GM23248 (cell line): ENCODE measurements around the gene PMPCB. TPM values are rescaled to one million over a fixed set of nuclear protein-coding genes. Genes with fewer than 3 reads are reported as not detected.

Experiments
- DNase-seq: peaks from one replicate; pipeline ENCODE4 v3.0.0-alpha.2; 2015
- H2AFZ ChIP-seq: fragments of 200-600 bp; sonication (generic); 2 replicates; pipeline ENCODE4 v1.6.1; 2016; ENCODE audit warnings: antibody characterized with exemption
- H3F3A ChIP-seq: fragments of 200-600 bp; sonication (generic); 2 replicates; pipeline ENCODE4 v1.6.1; 2016; ENCODE audit warnings: mild to moderate bottlenecking, antibody characterized with exemption, mixed run types; ENCODE audit not compliant: insufficient read depth
- H3K27ac ChIP-seq: fragments of 200-600 bp; sonication (generic); 2 replicates; pipeline ENCODE4 v1.5.1; 2016; ENCODE audit warnings: mild to moderate bottlenecking
- H3K27me3 ChIP-seq: fragments of 200-600 bp; sonication (generic); replicated peaks from 2 replicates; pipeline ENCODE4 v1.6.1; 2016; ENCODE audit warnings: mild to moderate bottlenecking; ENCODE audit not compliant: insufficient read depth
- H3K36me3 ChIP-seq: fragments of 200-600 bp; sonication (generic); 2 replicates; pipeline ENCODE4 v1.6.1; 2016; ENCODE audit warnings: low read depth, mild to moderate bottlenecking
- H3K4me1 ChIP-seq: fragments of 200-600 bp; sonication (generic); 2 replicates; pipeline ENCODE4 v1.6.1; 2016; ENCODE audit warnings: mild to moderate bottlenecking; ENCODE audit not compliant: insufficient read depth
- H3K4me2 ChIP-seq: fragments of 200-600 bp; sonication (generic); one replicate; pipeline ENCODE4 v1.6.1; 2016; ENCODE audit warnings: mild to moderate bottlenecking; ENCODE audit not compliant: unreplicated experiment
- H3K4me3 ChIP-seq: fragments of 200-600 bp; sonication (generic); 2 replicates; pipeline ENCODE4 v1.5.1; 2016; ENCODE audit warnings: mild to moderate bottlenecking
- H3K79me2 ChIP-seq: fragments of 200-600 bp; sonication (generic); 2 replicates; pipeline ENCODE4 v1.6.1; 2016; ENCODE audit warnings: mild to moderate bottlenecking; ENCODE audit not compliant: insufficient read depth
- H3K9ac ChIP-seq: fragments of 200-600 bp; sonication (generic); 2 replicates; pipeline ENCODE4 v1.6.1; 2016; ENCODE audit warnings: mild to moderate bottlenecking
- H3K9me2 ChIP-seq: fragments of 200-600 bp; sonication (generic); 2 replicates; pipeline ENCODE4 v1.6.1; 2016; ENCODE audit warnings: mixed run types, mild to moderate bottlenecking, moderate library complexity; ENCODE audit not compliant: insufficient read depth
- H3K9me3 ChIP-seq: fragments of 200-600 bp; sonication (generic); one replicate; pipeline ENCODE4 v1.6.1; 2017; ENCODE audit warnings: low read depth
- H4K20me1 ChIP-seq: fragments of 200-600 bp; sonication (generic); 2 replicates; pipeline ENCODE4 v1.6.0; 2016; ENCODE audit not compliant: insufficient read depth
- EZH2 ChIP-seq: fragments of 200-600 bp; sonication (generic); IDR thresholded peaks from 2 replicates; pipeline ENCODE4 v1.6.1; 2018; ENCODE audit warnings: antibody characterized with exemption, mild to moderate bottlenecking; ENCODE audit not compliant: insufficient read depth, poor library complexity, severe bottlenecking
- EZH2phosphoT487 ChIP-seq: fragments of 200-600 bp; sonication (generic); IDR thresholded peaks from 2 replicates; pipeline ENCODE4 v1.6.1; 2018; ENCODE audit warnings: antibody characterized with exemption, moderate library complexity, mild to moderate bottlenecking, low read depth; ENCODE audit not compliant: insufficient read depth
- WGBS, 2 experiments: methylation state at CpG; one replicate each; pipeline ENCODE4 v1.1.6; 2015 to 2017; ENCODE audit warnings: low lambda C conversion rate in 2 of 2, low coverage in 1 of 2; ENCODE audit errors: missing lambda C conversion rate in 2 of 2; 5-methylcytosine and 5-hydroxymethylcytosine counted together
- in situ Hi-C: fragments of 300-500 bp; cut with MboI; formaldehyde crosslinking; loops from 2 replicates; pipeline ENCODE4 v1.15.0; 2020
- polyA plus RNA-seq: library from polyadenylated mRNA; unstranded; fragments of >200 nt; fragmentation: Nextera tagmentation; extraction: Ambion mirVana; gene quantifications from 2 replicates; pipeline ENCODE4 v1.2.1, GENCODE V29; 2016
- total RNA-seq: library from RNA; depleted of rRNA; stranded (reverse); fragments of >200 nt; shearing (Covaris generic); gene quantifications from 2 replicates; pipeline ENCODE4 v1.2.3, GENCODE V29; 2014

Gene PMPCB
- total and polyA plus RNA-seq, 2 experiments from 2014 or later: 56.9 to 61.7 TPM

DNA sequence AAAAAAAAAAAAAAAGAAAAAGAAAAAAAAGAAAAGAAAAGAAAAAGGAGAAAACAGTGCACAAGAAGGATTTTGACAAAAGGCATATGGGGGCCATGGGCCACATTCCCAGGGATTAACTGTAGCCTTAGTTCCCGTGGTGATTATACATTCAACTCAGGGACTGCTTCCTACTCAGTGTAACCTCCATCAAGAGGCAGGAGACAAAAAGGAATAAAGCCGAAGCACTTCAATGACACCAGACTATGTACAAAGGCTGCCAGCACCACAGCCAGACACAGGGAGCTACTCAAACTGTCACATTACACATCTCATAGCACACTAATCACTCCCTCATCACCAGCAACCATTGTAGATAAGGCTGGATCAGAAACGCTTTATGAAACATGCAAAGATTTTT is 5.1 kb upstream of the PMPCB start:
- in situ Hi-C loops: no loop called here
- 0 out of 2 replicates have a peak, but pooled peaks cover 5% of the 10 kb centered on the region for H3K4me1 ChIP-seq
- no peaks in the 10 kb centered on the region for H4K20me1 ChIP-seq
- H3K9me3 ChIP-seq: no peaks in the 10 kb centered on the region
- H3K36me3 ChIP-seq: no peaks in the 10 kb centered on the region
- TF ChIP-seq EZH2 (no peak), EZH2phosphoT487 (no peak)
- no peak for DNase-seq
- H3F3A ChIP-seq: no peaks in the 10 kb centered on the region
- no peak overlapping the region for H3K27ac ChIP-seq
- no peaks in the 10 kb centered on the region for H3K27me3 ChIP-seq
- H3K4me2 ChIP-seq: no peak overlapping the region
- H3K79me2 ChIP-seq: no peaks in the 10 kb centered on the region
- H3K9ac ChIP-seq: no peak overlapping the region
- WGBS, 2 experiments: 3 to 5% methylated on average over 3 of the region's 3 CpGs
- no peaks in the 10 kb centered on the region for H3K9me2 ChIP-seq
- H2AFZ ChIP-seq: no peak overlapping the region
- no peak overlapping the region for H3K4me3 ChIP-seq

- Histone ChIP-seq H3K4me1 (peaks cover 11% of the 10 kb centered on the region), H3K4me2 (no peak overlapping the region), H3F3A (peaks cover 9% of the 10 kb centered on the region), H4K20me1 (no peaks in the 10 kb centered on the region), H3K9me2 (no peaks in the 10 kb centered on the region), H3K36me3 (no peaks in the 10 kb centered on the region), H2AFZ (no peak overlapping the region), H3K27me3 (no peaks in the 10 kb centered on the region), H3K4me3 (no peak overlapping the region), H3K9ac (no peak overlapping the region), H3K79me2 (peaks cover 11% of the 10 kb centered on the region), H3K9me3 (no peaks in the 10 kb centered on the region), H3K27ac (no peak overlapping the region)
- in situ Hi-C loops: no loop called here
- TF ChIP-seq EZH2phosphoT487 (no peak), EZH2 (no peak)
- no peak for DNase-seq
- WGBS, 2 experiments: 95% methylated on average over 1 of the region's 1 CpG
Measured at GRCh38 chr7:103293526-103293925, 3.7 kb upstream of the PMPCB start.

GRCh38 chr7:103297837-103298179 is 573 bp downstream of the PMPCB start:
- H3K9ac ChIP-seq: peak overlapping the region; percentile 96
- peaks cover 19% of the 10 kb centered on the region for H3K36me3 ChIP-seq
- H3K9me2 ChIP-seq: no peaks in the 10 kb centered on the region
- 1% methylated on average over 7 of the region's 7 CpGs for WGBS, 2 experiments
- peak overlapping the region; percentile 94 for H2AFZ ChIP-seq
- H3F3A ChIP-seq: peaks cover 16% of the 10 kb centered on the region
- peaks cover 19% of the 10 kb centered on the region for H3K4me1 ChIP-seq
- H3K9me3 ChIP-seq: no peaks in the 10 kb centered on the region
- peak overlapping the region; percentile 99 for H3K4me2 ChIP-seq
- H3K79me2 ChIP-seq: peaks cover 41% of the 10 kb centered on the region
- no peak for DNase-seq
- no peaks in the 10 kb centered on the region for H3K27me3 ChIP-seq
- TF ChIP-seq EZH2phosphoT487: no peak
- TF ChIP-seq EZH2: no peak
- H4K20me1 ChIP-seq: no peaks in the 10 kb centered on the region
- H3K27ac ChIP-seq: peak overlapping the region; percentile 92
- in situ Hi-C loops: no loop called here
- peak overlapping the region; percentile 90 for H3K4me3 ChIP-seq

GRCh38 chr7:103299660-103300059 is 2.4 kb downstream of the PMPCB start:
- no peak overlapping the region for H3K9ac ChIP-seq
- WGBS, 2 experiments: 90 to 94% methylated on average over 6 of the region's 6 CpGs

GRCh38 chr7:103301441-103301840 is 4.2 kb downstream of the PMPCB start:
- DNase-seq: no peak
- Histone ChIP-seq H3K27ac (no peak overlapping the region), H3K4me3 (no peak overlapping the region), H3K4me2 (no peak overlapping the region), H3K36me3 (peaks cover 47% of the 10 kb centered on the region), H4K20me1 (no peaks in the 10 kb centered on the region), H3K9me3 (no peaks in the 10 kb centered on the region), H3F3A (peaks cover 35% of the 10 kb centered on the region), H3K79me2 (peaks cover 70% of the 10 kb centered on the region), H3K9ac (no peak overlapping the region), H3K27me3 (no peaks in the 10 kb centered on the region), H3K4me1 (peaks cover 19% of the 10 kb centered on the region), H3K9me2 (no peaks in the 10 kb centered on the region), H2AFZ (no peak overlapping the region)
- WGBS, 2 experiments: 52% methylated on average over 2 of the region's 2 CpGs
- in situ Hi-C loops: no loop called here
- TF ChIP-seq EZH2 (no peak), EZH2phosphoT487 (no peak)

More at GRCh38 chr7:103299660-103300059, 2.4 kb downstream of the PMPCB start:
- peaks cover 29% of the 10 kb centered on the region for H3F3A ChIP-seq
- no peak overlapping the region for H3K4me3 ChIP-seq
- no peaks in the 10 kb centered on the region for H3K9me3 ChIP-seq
- H3K27ac ChIP-seq: no peak overlapping the region
- H3K79me2 ChIP-seq: peaks cover 58% of the 10 kb centered on the region
- in situ Hi-C loops: no loop called here
- peaks cover 19% of the 10 kb centered on the region for H3K4me1 ChIP-seq
- no peak overlapping the region for H2AFZ ChIP-seq
- H3K27me3 ChIP-seq: no peaks in the 10 kb centered on the region
- H3K36me3 ChIP-seq: peaks cover 35% of the 10 kb centered on the region
- no peaks in the 10 kb centered on the region for H3K9me2 ChIP-seq
- H3K4me2 ChIP-seq: no peak overlapping the region
- TF ChIP-seq EZH2 (no peak), EZH2phosphoT487 (no peak)
- DNase-seq: no peak
- H4K20me1 ChIP-seq: no peaks in the 10 kb centered on the region
